Heart left ventricle (tissue), 16 donors: ENCODE data around the gene DVL1. TPM values are rescaled to one million over a fixed set of nuclear protein-coding genes. Genes with fewer than 3 reads are reported as not detected.

Experiments
- ATAC-seq, 4 donors: fragments of 200-7000 bp; cut with Tn5 transposase; one replicate each; pipeline ENCODE4 v1.9.1; 2020 to 2022; ENCODE audit warnings: moderate library complexity in 4 of 4, mild to moderate bottlenecking in 3 of 4, moderate number of reproducible peaks in 1 of 4
- DNase-seq, 5 donors: peaks; one replicate each; pipeline ENCODE4 v3.0.0-alpha.2; 2020
- H3K27ac ChIP-seq, 12 donors: fragments of 200-600 bp; sonication (generic) in 4 of 12; one replicate each; pipeline versions ENCODE4 v1.5.0 to v1.8.0; 2016 to 2022; ENCODE audit warnings: mild to moderate bottlenecking in 2 of 12
- H3K27me3 ChIP-seq, 9 donors: fragments of 200-600 bp; sonication (generic) in 2 of 9; one replicate each; pipeline versions ENCODE4 v1.5.1 to v1.8.0; 2016 to 2022; ENCODE audit warnings: mild to moderate bottlenecking in 3 of 9
- H3K36me3 ChIP-seq, 9 donors: fragments of 200-600 bp; sonication (generic) in 2 of 9; one replicate each; pipeline versions ENCODE4 v1.5.0 to v1.8.0; 2018 to 2022; ENCODE audit warnings: mild to moderate bottlenecking in 2 of 9
- H3K4me1 ChIP-seq, 12 donors: fragments of 200-600 bp; sonication (generic) in 4 of 12; one replicate each; pipeline versions ENCODE4 v1.5.0 to v1.8.0; 2016 to 2022; ENCODE audit warnings: mild to moderate bottlenecking in 3 of 12
- H3K4me3 ChIP-seq, 12 donors: fragments of 200-600 bp; sonication (generic) in 4 of 12; one replicate each; pipeline versions ENCODE4 v1.5.0 to v1.8.0; 2017 to 2022; ENCODE audit warnings: mild to moderate bottlenecking in 9 of 12, moderate library complexity in 4 of 12
- H3K9me3 ChIP-seq, 12 donors: fragments of 200-600 bp; sonication (generic) in 4 of 12; one replicate each; pipeline versions ENCODE4 v1.5.0 to v1.8.0; 2016 to 2022; ENCODE audit warnings: mild to moderate bottlenecking in 1 of 12
- POLR2A ChIP-seq, 2 donors: fragments of 450-650 bp; IDR thresholded peaks; one replicate each; pipeline ENCODE4 v1.6.1; 2017; ENCODE audit warnings: antibody characterized with exemption in 2 of 2, mild to moderate bottlenecking in 2 of 2, moderate library complexity in 2 of 2
- WGBS, 4 donors: extraction: QIAGEN DNeasy Blood & Tissue Kit in 2 of 4; methylation state at CpG; one replicate each; pipeline versions ENCODE4 v1.1.5 to v1.1.7; 2013 to 2018; 5-methylcytosine and 5-hydroxymethylcytosine counted together
- intact Hi-C, 10 donors: fragments of 100-400 bp; cut with DNase I; formaldehyde crosslinking; loops; one replicate each; pipeline versions ENCODE4 v1.11.1 to v1.14.2; 2022
- polyA plus RNA-seq, 2 donors: library from polyadenylated mRNA; stranded (reverse); fragments of 200-250 nt; gene quantifications; one replicate each; pipeline ENCODE4 v1.2.3, GENCODE V29; 2013
- total RNA-seq, 9 donors: library from RNA; depleted of rRNA in 2 of 9; stranded (reverse); fragments of >200 nt in 2 of 9; fragmentation: NEBNext Ultra II Directional in 3 of 9; extraction: Animal tissue kit (Norgen Biotek cat#: 25700) in 3 of 9; gene quantifications; one replicate each; pipeline versions ENCODE4 v1.1.0 to v1.2.4, GENCODE V29; 2016 to 2023
- TF ChIP-seq, protein P1 (sequence below), 12 donors: fragments of 200-600 bp; sonication (generic) in 4 of 12; IDR thresholded peaks; one replicate each; pipeline versions ENCODE4 v1.5.0 to v1.8.0; 2018 to 2022; ENCODE audit warnings: antibody characterized with exemption in 12 of 12, mild to moderate bottlenecking in 5 of 12
- donor health status: ischemic (EF 13 %, LVEDD 7.1; RV severe dilation, severe dysfunction).
- donor health status: healthy with polysubstance abuse.
- donor health status: DM: no; HTN: yes; CAD: no.
- donor health status: DM: no; HTN: no; CAD: no.
- donor health status: ischemic (EF 25% LVEDD 6.9; RV normal size, moderate dysfunction).
- donor health status: ischemic (EF 25% LVEDD 5.7; RV mildly dilated, moderate dysfunction).
- donor health status: healthy.
- donor health status: DM: yes; HTN: yes; CAD: no.
- donor health status: ischemic (EF 35%, LVEDD 5.7; RV mildly dilated, moderate dysfunction).
- donor health status: nonischemic (EF 11% LVEDD 7.7; RV severe dilation, severe dysfunction).
- donor health status: DM: yes; HTN: yes; CAD: no.
- donor health status: PGD.
- donor health status: ischemic (EF 29% LVEDD 5.4; RV normal size, mild dysfunction).
- donor health status: nonischemic (EF 23%, LVEDD 6.1; RV moderate dilation, normal function).

DVL1 gene
- total and polyA plus RNA-seq, 11 donors = 75.3 to 177 (median 87.1) TPM

DNA sequence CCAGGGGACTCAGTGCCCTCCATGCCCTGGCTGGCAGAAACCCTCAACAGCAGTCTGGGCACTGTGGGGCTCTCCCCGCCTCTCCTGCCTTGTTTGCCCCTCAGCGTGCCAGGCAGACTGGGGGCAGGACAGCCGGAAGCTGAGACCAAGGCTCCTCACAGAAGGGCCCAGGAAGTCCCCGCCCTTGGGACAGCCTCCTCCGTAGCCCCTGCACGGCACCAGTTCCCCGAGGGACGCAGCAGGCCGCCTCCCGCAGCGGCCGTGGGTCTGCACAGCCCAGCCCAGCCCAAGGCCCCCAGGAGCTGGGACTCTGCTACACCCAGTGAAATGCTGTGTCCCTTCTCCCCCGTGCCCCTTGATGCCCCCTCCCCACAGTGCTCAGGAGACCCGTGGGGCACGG, 21.0 kb downstream of the DVL1 start:
- Histone ChIP-seq H3K27ac (peak overlapping the region in 1 of 12 donors; percentile 38), H3K9me3 (no peaks in the 10 kb centered on the region), H3K27me3 (no peaks in the 10 kb centered on the region), H3K4me1 (peaks cover 7 to 65% (median 31%) of the 10 kb centered on the region in 12 donors), H3K36me3 (peaks cover 0 to 28% (median 22%) of the 10 kb centered on the region in 9 donors), H3K4me3 (no peak overlapping the region)
- DNase-seq = no peak
- WGBS, 4 donors = 75 to 79% (median 78%) methylated on average over 11 to 15 of the region's 15 CpGs
- no peak for ATAC-seq
- TF ChIP-seq, protein P1, sequence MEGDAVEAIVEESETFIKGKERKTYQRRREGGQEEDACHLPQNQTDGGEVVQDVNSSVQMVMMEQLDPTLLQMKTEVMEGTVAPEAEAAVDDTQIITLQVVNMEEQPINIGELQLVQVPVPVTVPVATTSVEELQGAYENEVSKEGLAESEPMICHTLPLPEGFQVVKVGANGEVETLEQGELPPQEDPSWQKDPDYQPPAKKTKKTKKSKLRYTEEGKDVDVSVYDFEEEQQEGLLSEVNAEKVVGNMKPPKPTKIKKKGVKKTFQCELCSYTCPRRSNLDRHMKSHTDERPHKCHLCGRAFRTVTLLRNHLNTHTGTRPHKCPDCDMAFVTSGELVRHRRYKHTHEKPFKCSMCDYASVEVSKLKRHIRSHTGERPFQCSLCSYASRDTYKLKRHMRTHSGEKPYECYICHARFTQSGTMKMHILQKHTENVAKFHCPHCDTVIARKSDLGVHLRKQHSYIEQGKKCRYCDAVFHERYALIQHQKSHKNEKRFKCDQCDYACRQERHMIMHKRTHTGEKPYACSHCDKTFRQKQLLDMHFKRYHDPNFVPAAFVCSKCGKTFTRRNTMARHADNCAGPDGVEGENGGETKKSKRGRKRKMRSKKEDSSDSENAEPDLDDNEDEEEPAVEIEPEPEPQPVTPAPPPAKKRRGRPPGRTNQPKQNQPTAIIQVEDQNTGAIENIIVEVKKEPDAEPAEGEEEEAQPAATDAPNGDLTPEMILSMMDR (IDR thresholded peaks at IDR 0.05) = no peak
- no peak for TF ChIP-seq POLR2A (IDR thresholded peaks at IDR 0.05)
- intact Hi-C loops = no loop called here

DNA sequence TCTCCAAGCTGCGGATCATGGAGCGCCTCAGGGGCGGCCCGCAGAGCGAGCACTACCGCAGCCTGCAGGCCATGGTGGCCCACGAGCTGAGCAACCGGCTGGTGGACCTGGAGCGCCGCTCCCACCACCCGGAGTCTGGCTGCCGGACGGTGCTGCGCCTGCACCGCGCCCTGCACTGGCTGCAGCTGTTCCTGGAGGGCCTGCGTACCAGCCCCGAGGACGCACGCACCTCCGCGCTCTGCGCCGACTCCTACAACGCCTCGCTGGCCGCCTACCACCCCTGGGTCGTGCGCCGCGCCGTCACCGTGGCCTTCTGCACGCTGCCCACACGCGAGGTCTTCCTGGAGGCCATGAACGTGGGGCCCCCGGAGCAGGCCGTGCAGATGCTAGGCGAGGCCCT, 21.9 kb downstream of the DVL1 start:
- intact Hi-C loops = no loop called here
- TF ChIP-seq POLR2A (IDR thresholded peaks at IDR 0.05) = no peak
- TF ChIP-seq, protein P1 (IDR thresholded peaks at IDR 0.05) = no peak
- ATAC-seq (no peak), DNase-seq (no peak)
- Histone ChIP-seq H3K27ac (no peak overlapping the region), H3K4me1 (peaks cover 7 to 75% (median 37%) of the 10 kb centered on the region in 12 donors), H3K36me3 (peaks cover 0 to 28% (median 22%) of the 10 kb centered on the region in 9 donors), H3K27me3 (no peaks in the 10 kb centered on the region), H3K9me3 (no peaks in the 10 kb centered on the region), H3K4me3 (no peak overlapping the region)
- 83 to 93% (median 91%) methylated on average over 22 to 40 of the region's 40 CpGs for WGBS, 4 donors

DNA sequence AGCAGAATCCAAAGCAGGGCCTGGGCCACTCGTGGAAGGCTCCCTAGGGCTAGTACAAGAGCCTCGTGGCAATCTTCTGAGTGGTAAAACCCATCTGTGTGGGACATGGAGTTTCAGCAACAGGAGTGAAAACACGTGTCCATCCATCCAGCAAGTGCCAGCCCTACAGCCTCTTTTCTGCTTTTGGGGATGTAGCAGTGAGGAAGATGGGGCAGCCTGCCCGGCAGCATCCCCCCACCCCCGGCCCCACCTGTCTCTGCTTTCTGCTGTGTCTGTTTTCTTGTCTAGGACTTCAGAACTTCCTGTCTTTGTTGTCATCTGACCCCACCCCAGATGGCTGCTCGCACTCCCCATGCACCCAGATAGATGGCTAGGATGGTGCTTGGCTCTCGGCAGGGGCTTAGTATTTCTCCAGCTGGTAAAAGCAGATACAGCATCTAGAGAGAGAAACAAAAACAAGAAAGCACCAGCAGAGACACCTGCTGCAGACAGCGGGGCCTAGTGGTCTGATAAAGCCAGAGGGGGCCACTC, 23.1 kb downstream of the DVL1 start:
- intact Hi-C loops = no loop called here
- no peaks in the 10 kb centered on the region for H3K9me3 ChIP-seq
- peak overlapping the region in 11 of 12 donors; percentile 24 to 98 (median 96) for H3K27ac ChIP-seq
- no peak for TF ChIP-seq POLR2A (IDR thresholded peaks at IDR 0.05)
- TF ChIP-seq, protein P1 (IDR thresholded peaks at IDR 0.05) = no peak
- no peaks in the 10 kb centered on the region for H3K27me3 ChIP-seq
- peak overlapping the region; percentile 73 to 100 (median 95) for H3K4me3 ChIP-seq
- peaks cover 7 to 81% (median 43%) of the 10 kb centered on the region in 12 donors for H3K4me1 ChIP-seq
- peaks cover 0 to 28% (median 22%) of the 10 kb centered on the region in 9 donors for H3K36me3 ChIP-seq
- 23 to 39% (median 28%) methylated on average over 7 to 8 of the region's 8 CpGs for WGBS, 4 donors
- ATAC-seq (no peak), DNase-seq (no peak)

DNA sequence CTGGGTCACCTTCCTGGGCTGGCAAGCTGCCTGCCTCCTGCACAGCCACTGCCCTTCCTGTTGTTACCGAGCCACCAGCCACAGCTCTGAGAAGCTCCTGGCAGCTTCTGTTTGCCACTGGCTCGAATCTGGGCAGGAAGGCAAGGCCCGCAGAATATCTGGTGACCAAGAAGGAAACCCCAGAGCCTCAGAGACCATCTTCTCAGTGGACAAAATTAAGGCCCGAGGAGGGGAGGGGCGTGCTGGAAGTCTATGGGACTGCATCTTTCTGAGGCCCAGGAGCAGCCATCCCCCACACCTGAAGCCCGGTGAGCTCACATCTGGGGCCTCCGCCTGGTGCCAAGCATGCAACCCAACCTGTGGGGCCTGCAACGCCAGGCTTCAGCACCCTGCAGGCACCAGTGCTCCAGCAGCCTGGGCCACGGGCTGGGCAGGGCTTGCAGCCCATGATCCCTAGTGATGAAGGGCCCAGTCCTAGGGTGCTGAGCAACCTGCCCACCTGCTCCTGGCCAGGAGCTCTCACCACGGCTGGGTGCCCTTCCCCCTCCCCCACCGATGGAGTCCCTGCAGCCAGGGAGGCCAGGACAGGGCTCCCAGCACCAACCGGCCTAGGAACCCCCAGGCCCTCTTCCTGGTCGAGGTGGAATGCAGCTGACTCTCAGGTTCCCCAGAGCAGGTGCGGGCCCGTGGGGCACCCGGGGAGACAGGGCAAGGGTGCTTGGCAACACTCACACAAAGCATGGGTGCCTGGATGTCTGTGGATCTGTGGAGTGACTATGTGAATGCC, 23.7 kb downstream of the DVL1 start:
- intact Hi-C loops = loop anchor here in 1 of 10 donors (2.0 kb wide), 1 partner anchor 23 kb away; the partner anchor contains the start of gene DVL1
- DNase-seq (peak in 4 of 5 donors; percentile 67 to 88 (median 80)), ATAC-seq (peak in 2 of 4 donors; percentile 47 to 75)
- Histone ChIP-seq H3K27ac (peak overlapping the region; percentile 88 to 98 (median 96)), H3K36me3 (peaks cover 0 to 30% (median 25%) of the 10 kb centered on the region in 9 donors), H3K9me3 (no peaks in the 10 kb centered on the region), H3K27me3 (no peaks in the 10 kb centered on the region), H3K4me3 (peak overlapping the region; percentile 73 to 100 (median 95)), H3K4me1 (peaks cover 7 to 81% (median 44%) of the 10 kb centered on the region in 12 donors)
- 20 to 40% (median 28%) methylated on average over 4 to 16 of the region's 16 CpGs for WGBS, 4 donors
- no peak for TF ChIP-seq POLR2A (IDR thresholded peaks at IDR 0.05)
- TF ChIP-seq, protein P1 (IDR thresholded peaks at IDR 0.05) = no peak
